Fibroblast of lung (primary cell): Measurements from ENCODE around the gene B4GALT2. TPM values are rescaled to one million over a fixed set of nuclear protein-coding genes. Genes with fewer than 3 reads are reported as not detected.

Experiments
- DNase-seq, 2 donors: peaks; one replicate each; pipeline versions ENCODE4 v3.0.0 to v3.0.0-alpha.2; 2010; ENCODE audit warnings: low read depth in 2 of 2
- H2AFZ ChIP-seq: 2 replicates; pipeline ENCODE4 v1.5.1; 2012; ENCODE audit warnings: low read length, control low read depth, inconsistent platforms
- H3K27ac ChIP-seq: 2 replicates; pipeline ENCODE4 v1.5.1; 2011; ENCODE audit warnings: low read length, control low read depth; ENCODE audit not compliant: insufficient read depth
- H3K27me3 ChIP-seq: 2 replicates; pipeline ENCODE4 v1.5.1; 2011; ENCODE audit warnings: mild to moderate bottlenecking, low read length; ENCODE audit not compliant: control insufficient read depth, insufficient read depth
- H3K36me3 ChIP-seq: 2 replicates; pipeline ENCODE4 v1.5.1; 2011; ENCODE audit warnings: low read length; ENCODE audit not compliant: control insufficient read depth, insufficient read depth
- H3K4me1 ChIP-seq: 2 replicates; pipeline ENCODE4 v1.5.1; 2011; ENCODE audit warnings: low read length; ENCODE audit not compliant: control insufficient read depth, insufficient read depth; ENCODE audit errors: extremely low read depth
- H3K4me2 ChIP-seq: 2 replicates; pipeline ENCODE4 v1.5.1; 2011; ENCODE audit warnings: low read length, control low read depth; ENCODE audit not compliant: insufficient read depth; ENCODE audit errors: extremely low read depth
- H3K4me3 ChIP-seq, 4 experiments: fragments of 200-600 bp in 1 of 4; sonication (generic) in 1 of 4; replicated peaks in 1 of 4; 2 replicates each; pipeline ENCODE4 v1.5.1; 2011 to 2016; ENCODE audit warnings: low read length in 4 of 4, low read depth in 3 of 4, mild to moderate bottlenecking in 3 of 4, control low read depth in 2 of 4, inconsistent platforms in 1 of 4, mixed read lengths in 1 of 4; ENCODE audit not compliant: insufficient read depth in 1 of 4; ENCODE audit errors: control extremely low read depth in 1 of 4
- H3K79me2 ChIP-seq: 2 replicates; pipeline ENCODE4 v1.5.1; 2012; ENCODE audit warnings: mild to moderate bottlenecking, low read length, inconsistent platforms; ENCODE audit not compliant: control insufficient read depth, insufficient read depth
- H3K9ac ChIP-seq: 2 replicates; pipeline ENCODE4 v1.5.1; 2011; ENCODE audit warnings: mild to moderate bottlenecking, low read length, control low read depth; ENCODE audit not compliant: insufficient read depth
- H3K9me3 ChIP-seq: 2 replicates; pipeline ENCODE4 v1.5.1; 2012; ENCODE audit warnings: low read depth, low read length; ENCODE audit not compliant: control insufficient read depth, insufficient read depth
- H4K20me1 ChIP-seq: 2 replicates; pipeline ENCODE4 v1.5.1; 2011; ENCODE audit warnings: low read length; ENCODE audit not compliant: control insufficient read depth, insufficient read depth; ENCODE audit errors: extremely low read depth
- EZH2 ChIP-seq: IDR thresholded peaks from 2 replicates; pipeline ENCODE4 v1.5.1; 2012; ENCODE audit warnings: low read length, control low read depth, mild to moderate bottlenecking; ENCODE audit errors: missing control alignments
- polyA plus RNA-seq, 2 donors: library from polyadenylated mRNA; depleted of rRNA in 1 of 2; stranded (reverse) in 1 of 2; unstranded in 1 of 2; fragments of >200 nt; gene quantifications; 2 replicates each; pipeline ENCODE4 v1.2.1, GENCODE V29; 2011 to 2012; ENCODE audit warnings: missing spikeins in 1 of 2
- total RNA-seq: library from RNA; depleted of rRNA; stranded (reverse); fragments of >200 nt; gene quantifications from 2 replicates; pipeline ENCODE4 v1.2.1, GENCODE V29; 2014
- TF ChIP-seq, protein P1 (sequence below), 2 donors: IDR thresholded peaks in 1 of 2; conservative IDR thresholded peaks in 1 of 2; 1 replicate in 1 of 2; 2 replicates in 1 of 2; pipeline ENCODE4 v1.5.1; 2011 to 2012; ENCODE audit warnings: low read length in 2 of 2, control low read depth in 1 of 2, inconsistent platforms in 1 of 2, low read depth in 1 of 2, mild to moderate bottlenecking in 1 of 2

Gene B4GALT2
- total and polyA plus RNA-seq, 2 donors (not counting 1 experiment from before 2014, with no cell fraction given): 40.6 to 55.0 TPM

GRCh38 chr1:44031252-44032169, 52.5 kb downstream of the B4GALT2 start, which contains the start of gene SLC6A9:
SLC6A9 (minus strand) TSS chr1:44031462; CDS start chr1:44024277, 7,185 bp downstream.
- H2AFZ ChIP-seq: peak within 1 kb of the TSS; percentile 43
- no peak for TF ChIP-seq EZH2
- TF ChIP-seq, protein P1, sequence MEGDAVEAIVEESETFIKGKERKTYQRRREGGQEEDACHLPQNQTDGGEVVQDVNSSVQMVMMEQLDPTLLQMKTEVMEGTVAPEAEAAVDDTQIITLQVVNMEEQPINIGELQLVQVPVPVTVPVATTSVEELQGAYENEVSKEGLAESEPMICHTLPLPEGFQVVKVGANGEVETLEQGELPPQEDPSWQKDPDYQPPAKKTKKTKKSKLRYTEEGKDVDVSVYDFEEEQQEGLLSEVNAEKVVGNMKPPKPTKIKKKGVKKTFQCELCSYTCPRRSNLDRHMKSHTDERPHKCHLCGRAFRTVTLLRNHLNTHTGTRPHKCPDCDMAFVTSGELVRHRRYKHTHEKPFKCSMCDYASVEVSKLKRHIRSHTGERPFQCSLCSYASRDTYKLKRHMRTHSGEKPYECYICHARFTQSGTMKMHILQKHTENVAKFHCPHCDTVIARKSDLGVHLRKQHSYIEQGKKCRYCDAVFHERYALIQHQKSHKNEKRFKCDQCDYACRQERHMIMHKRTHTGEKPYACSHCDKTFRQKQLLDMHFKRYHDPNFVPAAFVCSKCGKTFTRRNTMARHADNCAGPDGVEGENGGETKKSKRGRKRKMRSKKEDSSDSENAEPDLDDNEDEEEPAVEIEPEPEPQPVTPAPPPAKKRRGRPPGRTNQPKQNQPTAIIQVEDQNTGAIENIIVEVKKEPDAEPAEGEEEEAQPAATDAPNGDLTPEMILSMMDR (conservative IDR thresholded peaks at IDR 0.05 in 1 of 2, IDR thresholded peaks at IDR 0.05 in 1 of 2; ENCODE audit: low read depth in 1 of 2, low read length in 2 of 2): no peak
- DNase-seq: peak; percentile 81 to 87
- H3K4me2 ChIP-seq: peak within 1 kb of the TSS; percentile 76
- H3K79me2 ChIP-seq: no peaks in the 10 kb centered on the region
- peak within 1 kb of the TSS; percentile 51 to 76 (median 72) for H3K4me3 ChIP-seq
- H3K36me3 ChIP-seq: no peaks in the 10 kb centered on the region
- no peaks in the 10 kb centered on the region for H4K20me1 ChIP-seq
- no peaks in the 10 kb centered on the region for H3K27me3 ChIP-seq
- H3K27ac ChIP-seq: peak within 1 kb of the TSS; percentile 40
- no peaks in the 10 kb centered on the region for H3K9me3 ChIP-seq
- H3K4me1 ChIP-seq: peaks cover 17% of the 10 kb centered on the region
- H3K9ac ChIP-seq: peak within 1 kb of the TSS; percentile 54

- no peak for DNase-seq
- H3K9ac ChIP-seq: no peak overlapping the region
These were observed 53.3 kb downstream of the B4GALT2 start for GRCh38 chr1:44032170-44032790.

More at GRCh38 chr1:44032170-44032790, 53.3 kb downstream of the B4GALT2 start:
- H3K27me3 ChIP-seq: no peaks in the 10 kb centered on the region
- H4K20me1 ChIP-seq: no peaks in the 10 kb centered on the region
- H3K79me2 ChIP-seq: no peaks in the 10 kb centered on the region
- no peaks in the 10 kb centered on the region for H3K36me3 ChIP-seq
- H3K4me3 ChIP-seq: no peak overlapping the region
- no peak for TF ChIP-seq EZH2
- TF ChIP-seq, protein P1 (conservative IDR thresholded peaks at IDR 0.05 in 1 of 2, IDR thresholded peaks at IDR 0.05 in 1 of 2; ENCODE audit: low read depth in 1 of 2, low read length in 2 of 2): no peak
- no peak overlapping the region for H3K4me2 ChIP-seq
- H3K9me3 ChIP-seq: no peaks in the 10 kb centered on the region
- no peak overlapping the region for H3K27ac ChIP-seq
- peaks cover 18% of the 10 kb centered on the region for H3K4me1 ChIP-seq
- H2AFZ ChIP-seq: no peak overlapping the region
